Measurements from ENCODE around the gene PLEKHN1. TPM values are rescaled to one million over a fixed set of nuclear protein-coding genes. Genes with fewer than 3 reads are reported as not detected.

The PLEKHN1 gene
- total and polyA plus RNA-seq, 2 donors = 1.1 to 4.2 TPM

DNA sequence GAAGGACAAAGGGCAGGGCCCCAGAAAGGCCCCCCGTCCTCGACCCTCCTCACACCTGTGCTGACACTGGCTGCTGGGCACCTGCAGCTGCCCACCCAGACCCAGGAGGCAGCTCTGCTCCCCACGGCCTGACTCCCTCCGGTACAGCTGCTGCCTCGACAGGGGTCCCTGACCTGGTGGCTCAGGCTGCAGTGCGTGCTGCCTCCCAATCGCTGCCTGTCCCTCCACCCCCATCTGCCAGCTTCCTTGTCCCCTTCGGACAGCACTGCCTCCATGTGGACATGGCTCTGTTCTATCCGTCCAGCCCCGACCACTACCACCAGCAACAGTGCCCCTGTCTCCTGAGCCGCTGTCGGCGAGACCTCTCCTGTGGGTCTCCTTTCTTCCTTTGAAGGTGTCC is 11.4 kb upstream of the PLEKHN1 start:
- DNase-seq (ENCODE audit: extremely low spot score) = no peak

GRCh38 chr1:955474-955873 is 10.8 kb upstream of the PLEKHN1 start:
- Histone ChIP-seq H3K36me3 (ENCODE audit: insufficient read depth) (peaks cover 8% of the 10 kb centered on the region), H3K4me1 (ENCODE audit: insufficient read depth) (no peaks in the 10 kb centered on the region), H3K4me3 (ENCODE audit: low read depth, low read length) (no peak overlapping the region), H3K27ac (ENCODE audit: low read depth) (no peak overlapping the region)
- 91% methylated on average over 6 of the region's 6 CpGs for WGBS
- DNase-seq (ENCODE audit: extremely low spot score) = no peak

More for the DNA sequence above, 11.4 kb upstream of the PLEKHN1 start:
- Histone ChIP-seq H3K27ac (ENCODE audit: low read depth) (no peak overlapping the region), H3K4me1 (ENCODE audit: insufficient read depth) (no peaks in the 10 kb centered on the region), H3K4me3 (ENCODE audit: low read depth, low read length) (no peak overlapping the region), H3K36me3 (ENCODE audit: insufficient read depth) (peaks cover 8% of the 10 kb centered on the region)
- 83% methylated on average over 13 of the region's 13 CpGs for WGBS

GRCh38 chr1:956636-957035 is 9.6 kb upstream of the PLEKHN1 start:
- peaks cover 6% of the 10 kb centered on the region for H3K36me3 ChIP-seq (ENCODE audit: insufficient read depth)
- WGBS = 91% methylated on average over 11 of the region's 11 CpGs

DNA sequence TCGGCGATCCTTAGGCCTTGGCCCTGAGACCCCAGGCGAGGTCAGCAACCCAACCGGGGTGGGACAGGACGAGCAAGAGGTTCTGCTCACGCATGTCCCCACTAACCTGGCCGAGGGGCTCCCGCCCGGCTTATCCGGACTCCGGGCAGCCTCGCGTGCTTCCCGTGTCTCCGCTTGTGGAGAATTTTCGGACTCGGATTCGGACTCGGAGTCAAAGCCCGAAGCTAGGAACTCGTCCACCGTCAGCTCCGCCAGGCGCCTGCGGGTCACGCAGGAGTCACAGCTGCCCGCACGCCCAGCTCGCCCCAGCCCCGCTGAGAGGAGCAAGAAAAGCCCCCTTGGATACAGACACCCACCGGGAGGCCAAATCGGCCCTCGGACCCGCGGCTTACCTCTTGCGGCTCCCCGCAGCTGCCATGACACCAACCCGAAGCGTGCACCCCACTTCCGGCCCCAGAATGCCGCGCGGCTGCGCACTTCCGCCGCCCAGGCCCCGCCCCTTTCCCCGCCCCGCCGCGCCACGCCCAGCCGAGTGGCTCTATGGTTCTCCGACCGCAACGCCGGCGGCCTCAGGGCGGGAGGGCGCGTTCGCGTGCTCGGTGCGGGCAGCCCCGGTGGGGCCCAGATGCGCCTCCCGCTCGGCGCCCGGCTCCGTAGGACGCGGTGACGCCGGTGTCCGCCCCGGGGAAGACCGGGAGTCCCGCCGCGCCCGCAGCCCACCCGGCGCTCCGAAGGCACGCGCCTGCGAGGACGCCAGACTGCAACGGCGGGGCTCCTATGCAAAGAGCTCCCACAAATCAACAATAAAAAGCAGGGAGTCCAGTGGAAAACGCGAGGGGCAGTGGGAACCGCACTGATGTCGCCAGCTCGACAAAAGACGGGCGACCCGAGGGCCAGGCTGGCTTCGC is 7.2 kb upstream of the PLEKHN1 start, which contains the start of gene NOC2L:
Gene NOC2L (minus strand): TSS at position 434 of the 908 bp plus-strand sequence. CDS start 16 bp downstream, at position 418.
- peak within 1 kb of the TSS; percentile 43 for H3K27ac ChIP-seq (ENCODE audit: low read depth)
- peaks cover 3% of the 10 kb centered on the region for H3K4me1 ChIP-seq (ENCODE audit: insufficient read depth)
- peak; percentile 62 for DNase-seq (ENCODE audit: extremely low spot score)
- peak within 1 kb of the TSS; percentile 96 for H3K4me3 ChIP-seq (ENCODE audit: low read depth, low read length)
- H3K36me3 ChIP-seq (ENCODE audit: insufficient read depth) = peaks cover 6% of the 10 kb centered on the region
- WGBS = 7% methylated on average over 101 of the region's 101 CpGs

More at GRCh38 chr1:956636-957035, 9.6 kb upstream of the PLEKHN1 start:
- Histone ChIP-seq H3K27ac (ENCODE audit: low read depth) (no peak overlapping the region), H3K4me3 (ENCODE audit: low read depth, low read length) (no peak overlapping the region), H3K4me1 (ENCODE audit: insufficient read depth) (peaks cover 3% of the 10 kb centered on the region)
- DNase-seq (ENCODE audit: extremely low spot score) = no peak

DNA sequence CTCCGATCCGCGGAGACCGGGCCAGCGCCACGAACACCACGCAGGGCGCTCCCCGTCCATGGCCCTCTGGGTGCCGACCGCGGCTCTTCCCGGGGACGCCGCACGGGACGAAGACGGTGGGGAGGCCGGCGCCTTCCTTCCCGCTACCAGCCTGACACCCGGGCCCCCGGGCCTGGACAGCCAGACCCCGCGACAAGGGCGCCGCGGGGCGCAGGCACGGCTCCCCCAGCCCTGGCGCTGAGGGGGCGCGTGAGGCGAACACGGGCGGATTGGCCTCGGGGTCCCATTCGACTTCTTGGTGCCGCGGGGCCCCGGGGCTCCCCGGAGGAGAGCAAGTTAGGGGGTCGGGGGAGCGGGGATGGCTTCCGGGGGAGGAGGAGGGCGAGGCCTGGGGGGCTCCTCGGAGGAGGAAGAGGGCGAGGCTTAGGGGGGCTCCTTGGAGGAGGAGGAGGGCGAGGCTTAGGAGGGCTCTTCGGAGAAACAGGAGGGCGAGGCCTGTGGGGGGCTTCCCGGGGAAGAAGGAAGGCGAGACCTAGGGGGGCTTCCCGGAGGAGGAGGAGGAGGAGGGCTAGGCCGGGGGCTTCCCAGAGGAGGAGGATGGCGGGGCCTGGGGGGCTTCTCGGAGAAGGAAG is 6.4 kb upstream of the PLEKHN1 start:
- 27% methylated on average over 56 of the region's 57 CpGs for WGBS
- H3K27ac ChIP-seq (ENCODE audit: low read depth) = no peak overlapping the region
- DNase-seq (ENCODE audit: extremely low spot score) = no peak
- H3K4me1 ChIP-seq (ENCODE audit: insufficient read depth) = peaks cover 3% of the 10 kb centered on the region
- H3K36me3 ChIP-seq (ENCODE audit: insufficient read depth) = peaks cover 6% of the 10 kb centered on the region
- H3K4me3 ChIP-seq (ENCODE audit: low read depth, low read length) = peak overlapping the region; percentile 96

GRCh38 chr1:960363-961131 is 5.7 kb upstream of the PLEKHN1 start, which contains the start of gene KLHL17:
Gene KLHL17, plus strand, starts transcription at chr1:960584. Its CDS starts 110 bp downstream, at chr1:960694.
- Histone ChIP-seq H3K27ac (ENCODE audit: low read depth) (no peak within 1 kb of the TSS), H3K4me1 (ENCODE audit: insufficient read depth) (peaks cover 3% of the 10 kb centered on the region), H3K36me3 (ENCODE audit: insufficient read depth) (peaks cover 6% of the 10 kb centered on the region), H3K4me3 (ENCODE audit: low read depth, low read length) (peak within 1 kb of the TSS; percentile 96)
- no peak for DNase-seq (ENCODE audit: extremely low spot score)
- WGBS = under 1% methylated on average over 109 of the region's 109 CpGs

DNA sequence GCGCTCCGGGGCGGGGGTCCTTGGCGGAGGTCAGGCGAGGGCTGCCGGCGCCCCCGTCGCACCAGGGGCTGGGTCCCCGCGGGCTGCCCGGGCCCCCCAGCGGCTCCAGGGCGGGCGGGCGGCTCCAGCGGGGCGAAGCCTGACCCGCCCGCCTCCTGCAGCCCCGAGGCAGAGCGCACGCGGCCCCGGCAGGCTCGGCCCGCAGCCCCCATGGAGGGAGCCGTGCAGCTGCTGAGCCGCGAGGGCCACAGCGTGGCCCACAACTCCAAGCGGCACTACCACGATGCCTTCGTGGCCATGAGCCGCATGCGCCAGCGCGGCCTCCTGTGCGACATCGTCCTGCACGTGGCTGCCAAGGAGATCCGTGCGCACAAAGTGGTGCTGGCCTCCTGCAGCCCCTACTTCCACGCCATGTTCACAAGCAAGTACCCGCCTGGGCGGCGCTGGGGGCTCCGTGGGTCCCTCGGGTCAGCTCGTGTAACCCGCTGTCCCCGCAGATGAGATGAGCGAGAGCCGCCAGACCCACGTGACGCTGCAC is 5.1 kb upstream of the PLEKHN1 start:
- H3K27ac ChIP-seq (ENCODE audit: low read depth) = no peak overlapping the region
- WGBS = 33% methylated on average over 56 of the region's 56 CpGs

GRCh38 chr1:962381-963300 is 3.6 kb upstream of the PLEKHN1 start:
- Histone ChIP-seq H3K4me3 (ENCODE audit: low read depth, low read length) (no peak overlapping the region), H3K27ac (ENCODE audit: low read depth) (no peak overlapping the region), H3K4me1 (ENCODE audit: insufficient read depth) (peaks cover 3% of the 10 kb centered on the region), H3K36me3 (ENCODE audit: insufficient read depth) (peaks cover 6% of the 10 kb centered on the region)
- 95% methylated on average over 57 of the region's 57 CpGs for WGBS
- no peak for DNase-seq (ENCODE audit: extremely low spot score)

More for the DNA sequence above, 5.1 kb upstream of the PLEKHN1 start:
- Histone ChIP-seq H3K4me1 (ENCODE audit: insufficient read depth) (peaks cover 3% of the 10 kb centered on the region), H3K4me3 (ENCODE audit: low read depth, low read length) (peak overlapping the region; percentile 96), H3K36me3 (ENCODE audit: insufficient read depth) (peaks cover 6% of the 10 kb centered on the region)
- DNase-seq (ENCODE audit: extremely low spot score) = no peak

GRCh38 chr1:963301-963651 is 3.0 kb upstream of the PLEKHN1 start:
- Histone ChIP-seq H3K4me1 (ENCODE audit: insufficient read depth) (peaks cover 3% of the 10 kb centered on the region), H3K27ac (ENCODE audit: low read depth) (no peak overlapping the region), H3K36me3 (ENCODE audit: insufficient read depth) (peaks cover 6% of the 10 kb centered on the region), H3K4me3 (ENCODE audit: low read depth, low read length) (no peak overlapping the region)
- no peak for DNase-seq (ENCODE audit: extremely low spot score)
- WGBS = 89% methylated on average over 16 of the region's 16 CpGs

- Histone ChIP-seq H3K27ac (ENCODE audit: low read depth) (no peak overlapping the region), H3K4me1 (ENCODE audit: insufficient read depth) (peaks cover 3% of the 10 kb centered on the region), H3K4me3 (ENCODE audit: low read depth, low read length) (no peak overlapping the region), H3K36me3 (ENCODE audit: insufficient read depth) (peaks cover 6% of the 10 kb centered on the region)
- 94% methylated on average over 47 of the region's 47 CpGs for WGBS
- DNase-seq (ENCODE audit: extremely low spot score) = no peak
These were observed 2.3 kb upstream of the PLEKHN1 start for GRCh38 chr1:963746-964525.

DNA sequence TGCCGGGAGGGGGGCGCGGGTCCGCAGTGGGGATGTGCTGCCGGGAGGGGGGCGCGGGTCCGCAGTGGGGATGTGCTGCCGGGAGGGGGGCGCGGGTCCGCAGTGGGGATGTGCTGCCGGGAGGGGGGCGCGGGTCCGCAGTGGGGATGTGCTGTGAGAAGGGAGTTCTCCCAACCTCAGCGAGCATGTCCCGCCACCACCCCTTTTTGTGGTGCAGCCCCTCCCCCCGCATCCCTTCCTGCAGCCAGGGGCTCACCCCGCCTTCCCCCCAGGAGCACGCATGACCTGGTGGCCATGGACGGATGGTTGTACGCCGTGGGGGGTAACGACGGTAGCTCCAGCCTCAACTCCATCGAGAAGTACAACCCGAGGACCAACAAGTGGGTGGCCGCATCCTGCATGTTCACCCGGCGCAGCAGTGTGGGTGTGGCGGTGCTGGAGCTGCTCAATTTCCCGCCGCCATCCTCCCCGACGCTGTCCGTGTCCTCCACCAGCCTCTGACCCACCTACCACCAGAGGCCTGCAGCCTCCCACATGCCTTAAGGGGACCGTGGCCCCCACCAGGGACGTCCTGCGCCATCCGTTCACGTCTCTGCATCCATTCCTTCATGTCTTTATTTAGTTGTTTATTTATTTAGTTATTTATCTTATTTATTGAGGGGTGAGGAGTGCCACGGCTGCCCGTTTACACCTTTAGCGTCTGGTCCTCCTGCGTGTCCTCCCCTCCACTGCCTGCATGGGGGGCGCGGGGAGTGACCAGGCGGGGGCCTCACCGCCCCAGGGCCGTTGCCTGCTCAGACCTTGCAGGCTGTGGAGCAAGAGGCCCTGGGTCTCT is 1.4 kb upstream of the PLEKHN1 start:
- Histone ChIP-seq H3K4me3 (ENCODE audit: low read depth, low read length) (no peak overlapping the region), H3K4me1 (ENCODE audit: insufficient read depth) (peaks cover 3% of the 10 kb centered on the region), H3K36me3 (ENCODE audit: insufficient read depth) (peaks cover 6% of the 10 kb centered on the region), H3K27ac (ENCODE audit: low read depth) (no peak overlapping the region)
- WGBS = 93% methylated on average over 39 of the region's 51 CpGs
- no peak for DNase-seq (ENCODE audit: extremely low spot score)
